ENCODE measurements around the gene LDHAL6A.

Gene LDHAL6A

DNA sequence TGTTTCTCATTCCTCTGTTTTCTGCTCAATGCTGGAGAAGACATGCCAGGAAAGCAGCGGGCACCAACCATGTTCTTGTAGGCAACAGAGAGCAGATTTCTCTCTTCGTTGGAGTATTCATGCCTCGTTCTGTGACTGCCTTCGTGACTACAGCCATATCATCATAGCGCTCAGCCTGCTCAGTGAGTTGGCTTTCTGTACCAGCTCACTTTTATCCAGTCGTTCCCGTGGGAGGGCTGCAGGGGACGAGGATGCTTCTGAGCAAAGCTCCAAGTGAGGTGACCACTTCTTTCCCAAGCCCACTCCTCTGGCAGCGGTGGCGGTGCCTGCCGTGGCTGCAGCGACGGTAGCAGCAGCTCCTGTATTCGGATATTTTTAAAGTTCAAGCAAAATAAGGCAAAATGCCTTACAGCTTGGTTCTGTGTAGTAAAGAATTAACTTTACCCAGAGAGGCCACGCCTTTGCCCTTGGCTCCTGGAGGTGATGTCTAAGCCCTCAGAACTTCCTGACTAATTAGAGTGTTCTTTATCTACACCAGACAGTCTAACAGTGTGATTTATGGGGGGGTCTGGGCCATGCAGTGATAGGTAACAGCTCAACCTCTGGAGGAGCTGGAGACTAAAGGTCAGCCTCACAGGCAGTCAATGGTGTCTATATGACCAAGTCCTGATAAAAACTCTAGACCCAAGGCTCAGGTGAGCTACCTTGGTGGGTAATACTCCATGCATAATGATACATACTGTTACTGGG is 35.3 kb downstream of the LDHAL6A start:
- no peak for DNase-seq

DNA sequence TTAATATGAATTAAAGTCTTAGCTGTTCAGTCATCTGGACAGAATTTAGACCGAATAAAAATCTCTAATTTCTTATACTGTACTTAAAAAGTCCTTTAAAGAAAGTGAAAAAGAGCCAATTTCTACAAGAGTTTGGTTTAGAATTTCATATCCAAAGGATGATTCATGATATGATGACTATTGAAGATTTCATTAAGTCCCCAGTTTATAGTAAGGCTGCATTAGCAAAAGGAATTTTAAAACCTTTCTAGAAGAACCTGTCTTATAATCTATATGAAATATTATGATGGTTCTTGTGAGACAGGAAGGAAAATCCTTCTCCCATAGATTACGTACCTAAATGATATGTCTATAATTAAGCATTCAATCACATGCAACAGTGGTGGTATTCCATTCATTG is 36.3 kb downstream of the LDHAL6A start:
- DNase-seq, result no peak

DNA sequence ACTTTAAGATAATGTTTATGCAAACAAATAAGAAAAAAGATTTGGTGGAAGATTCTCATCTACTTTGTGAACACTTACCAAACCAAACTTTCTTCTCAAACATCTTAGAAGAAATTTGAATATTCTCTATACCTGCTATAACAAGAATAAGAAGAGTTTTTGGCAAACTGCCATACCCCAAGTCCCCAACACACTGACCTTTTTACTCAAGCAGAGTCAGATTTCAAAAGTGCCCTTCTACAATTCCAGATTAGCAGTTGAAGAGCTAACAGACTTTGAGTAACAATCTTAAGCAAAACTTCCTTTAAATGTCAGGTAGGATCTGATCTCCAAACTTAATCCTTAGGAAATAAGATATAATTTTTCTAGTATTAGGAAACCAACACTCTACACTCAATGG is 37.2 kb downstream of the LDHAL6A start:
- no peak for DNase-seq

DNA sequence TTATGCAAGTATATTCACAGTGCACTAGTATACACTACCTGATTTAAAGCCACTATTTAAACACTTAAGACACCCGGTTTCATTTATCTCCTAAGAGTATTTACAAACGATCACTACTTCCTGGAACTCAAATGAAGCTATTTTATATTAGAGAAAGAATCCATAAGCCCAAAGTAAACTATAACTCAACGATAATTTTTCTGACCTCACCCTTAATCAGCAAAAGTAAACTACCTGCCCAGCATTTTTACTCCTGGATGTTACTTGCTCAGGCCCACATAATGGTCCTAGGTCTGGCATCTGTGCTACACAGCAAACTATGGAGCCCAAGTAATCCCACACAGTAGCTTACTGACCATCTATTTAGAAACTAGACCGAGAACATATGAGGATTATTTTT is 37.7 kb downstream of the LDHAL6A start:
- DNase-seq, result no peak

DNA sequence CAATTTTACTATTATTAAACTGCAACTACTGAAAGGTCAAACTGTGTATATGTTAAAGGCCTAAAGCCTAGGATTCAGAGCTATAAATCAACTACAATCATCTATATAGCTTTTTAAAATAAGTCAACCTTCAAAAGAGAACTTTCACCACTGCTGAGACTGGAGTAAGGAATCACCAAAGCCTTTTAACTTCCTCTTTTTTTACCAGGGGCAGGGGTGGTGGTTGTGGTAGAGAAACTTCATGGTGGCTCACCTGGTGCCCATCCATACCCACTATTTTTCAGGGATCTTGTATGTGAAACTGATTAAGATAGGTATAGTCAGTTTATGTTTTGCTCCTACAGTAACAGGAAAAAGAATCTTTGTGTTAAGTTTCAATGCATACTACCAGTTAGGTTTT is 39.6 kb downstream of the LDHAL6A start:
- no peak for DNase-seq

DNA sequence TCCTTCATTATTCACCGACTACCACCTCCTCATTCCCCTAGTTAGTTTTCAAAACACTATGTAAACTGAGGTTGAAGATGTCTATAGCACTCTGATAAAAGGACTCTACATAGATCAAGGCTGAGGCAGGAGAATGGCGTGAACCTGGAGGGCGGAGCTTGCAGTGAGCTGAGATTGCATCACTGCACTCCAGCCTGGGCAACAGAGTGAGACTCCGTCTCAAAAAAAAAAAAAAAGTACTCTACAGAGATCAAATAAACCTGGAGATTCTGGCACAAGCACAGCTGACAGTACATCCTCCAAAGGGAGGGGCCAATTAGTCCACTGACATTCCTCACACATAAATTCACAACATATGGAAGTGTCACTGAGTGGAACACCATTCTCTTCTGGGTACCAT is 40.0 kb downstream of the LDHAL6A start:
- no peak for DNase-seq

DNA sequence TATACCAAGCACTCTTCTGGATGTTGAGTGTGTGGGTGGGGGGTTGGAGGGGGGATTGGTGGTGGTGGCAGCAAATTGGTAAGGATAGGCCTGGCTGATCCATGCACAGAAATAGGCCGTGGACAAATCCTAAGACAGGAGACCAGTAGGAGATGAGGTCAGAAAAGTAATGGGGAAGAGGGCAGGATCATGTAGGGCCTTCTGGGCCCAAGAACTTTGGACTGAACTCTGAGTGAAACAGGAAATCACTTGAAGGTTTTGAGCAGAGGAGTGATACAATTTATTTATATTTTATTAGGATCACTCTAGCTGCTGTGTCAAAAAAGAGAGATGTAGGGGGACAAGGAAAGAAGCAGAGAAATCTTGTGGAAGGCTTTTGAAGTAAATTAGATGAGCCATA is 42.4 kb downstream of the LDHAL6A start:
- DNase-seq, result no peak

DNA sequence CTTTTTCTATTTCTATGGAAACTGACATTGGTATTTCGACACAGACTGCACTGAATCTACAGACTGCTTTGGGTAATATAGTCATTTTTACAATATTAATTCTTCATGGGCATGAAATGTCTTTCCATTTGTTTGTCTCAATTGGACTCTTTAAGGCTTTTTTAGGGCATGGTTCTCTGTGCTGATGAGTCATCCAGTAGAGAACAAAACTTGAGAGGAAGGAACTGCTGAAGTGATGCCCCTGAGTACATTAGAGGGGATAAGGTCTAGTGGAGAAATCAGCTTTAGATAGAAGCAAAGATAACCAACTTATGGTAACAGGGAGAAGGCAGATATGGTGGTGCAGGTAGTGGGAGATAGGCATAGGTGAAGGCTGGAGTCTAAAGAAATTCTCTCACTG is 46.0 kb downstream of the LDHAL6A start:
- no peak for DNase-seq

DNA sequence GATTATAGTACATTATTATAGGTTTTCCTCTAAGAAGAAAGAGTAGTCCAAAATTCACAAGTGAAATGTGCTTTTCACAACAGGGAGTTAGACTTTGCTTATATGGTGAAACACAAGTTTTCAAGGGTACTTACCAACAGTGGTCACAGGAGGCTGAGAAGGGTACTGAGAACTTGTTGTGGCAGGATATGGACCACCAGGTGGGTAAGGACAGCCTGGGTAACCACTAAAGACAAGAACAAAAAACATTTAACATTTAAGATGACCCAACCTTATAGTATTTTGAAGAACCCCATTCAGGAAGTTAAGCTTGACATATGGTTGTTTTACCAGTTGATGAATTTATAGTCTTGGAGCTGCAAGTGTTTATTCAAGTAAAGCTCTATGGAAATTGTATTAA is 46.7 kb downstream of the LDHAL6A start:
- DNase-seq, result no peak

DNA sequence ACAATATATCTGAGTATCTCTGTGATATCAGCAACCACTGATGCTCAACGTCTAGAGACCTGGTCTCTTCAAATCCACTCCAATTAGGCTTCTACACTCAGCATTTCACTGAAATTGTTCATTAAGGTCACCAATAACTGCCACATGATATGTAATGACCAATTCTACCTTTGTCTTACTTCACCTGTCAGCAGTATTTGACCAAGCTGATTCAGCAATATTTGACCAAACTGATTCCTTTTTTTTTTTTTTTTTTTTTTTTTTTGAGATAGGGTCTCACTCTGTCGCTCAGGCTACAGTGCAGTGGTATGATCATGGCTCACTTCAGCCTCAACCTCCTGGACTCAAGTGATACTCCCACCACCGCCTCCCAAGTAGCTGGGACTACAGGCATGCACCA is 65.5 kb downstream of the LDHAL6A start:
- DNase-seq, result no peak

DNA sequence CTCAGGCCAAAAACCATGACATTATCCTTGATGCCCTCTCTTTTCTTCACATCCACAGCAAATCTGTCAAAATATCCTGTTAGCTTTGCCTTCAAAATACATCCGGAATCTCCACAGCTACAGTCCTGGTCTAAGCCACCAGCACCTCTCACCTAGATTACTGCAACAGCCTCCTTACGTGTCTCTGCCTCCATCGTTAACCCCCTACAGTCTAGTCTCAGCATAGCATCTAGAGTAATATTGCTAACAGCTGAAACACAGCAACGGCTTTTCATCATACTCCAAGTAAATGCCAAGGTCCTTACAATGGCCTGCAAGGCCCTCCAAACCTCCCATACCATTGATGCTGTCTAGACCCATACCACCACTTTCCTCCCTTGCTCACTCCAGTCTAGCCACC is 66.7 kb downstream of the LDHAL6A start:
- no peak for DNase-seq

DNA sequence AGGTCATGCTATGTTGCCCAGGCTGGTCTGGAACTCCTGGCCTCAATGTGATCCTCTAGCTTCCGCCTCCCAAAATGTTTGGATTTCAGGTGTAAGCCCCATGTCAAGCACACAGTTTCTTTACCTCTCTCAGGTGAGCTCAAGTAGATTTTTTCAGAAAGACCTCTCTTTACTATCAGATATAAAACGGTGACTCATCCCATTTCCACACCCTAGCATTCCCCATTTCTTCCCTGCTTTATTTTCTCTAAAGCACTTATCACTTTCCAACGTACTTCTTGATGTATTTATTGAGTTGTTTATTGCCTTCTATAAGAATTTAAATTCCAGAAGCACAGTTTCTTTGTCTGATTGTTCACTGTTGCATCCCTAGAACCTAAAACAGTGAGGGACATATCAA is 67.4 kb downstream of the LDHAL6A start:
- DNase-seq, result no peak

DNA sequence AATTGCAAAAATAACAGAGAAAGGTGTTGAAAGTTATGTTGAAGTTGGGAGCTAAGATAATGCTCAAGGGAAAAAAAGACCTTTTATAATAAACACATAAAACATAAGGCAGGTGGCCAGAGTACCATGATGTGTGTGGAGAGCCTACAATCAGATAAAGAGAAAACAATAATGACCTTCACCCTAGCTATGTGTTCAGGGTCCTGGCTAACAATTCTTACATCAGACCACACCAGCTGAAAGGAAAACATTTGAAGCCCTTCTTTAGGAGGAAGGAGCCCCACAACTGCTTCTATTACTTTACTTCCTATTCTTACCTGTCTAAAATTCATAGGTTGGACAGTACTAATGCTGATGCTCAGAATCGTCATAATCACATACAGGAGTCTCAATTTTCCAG is 68.6 kb downstream of the LDHAL6A start:
- DNase-seq, result no peak

DNA sequence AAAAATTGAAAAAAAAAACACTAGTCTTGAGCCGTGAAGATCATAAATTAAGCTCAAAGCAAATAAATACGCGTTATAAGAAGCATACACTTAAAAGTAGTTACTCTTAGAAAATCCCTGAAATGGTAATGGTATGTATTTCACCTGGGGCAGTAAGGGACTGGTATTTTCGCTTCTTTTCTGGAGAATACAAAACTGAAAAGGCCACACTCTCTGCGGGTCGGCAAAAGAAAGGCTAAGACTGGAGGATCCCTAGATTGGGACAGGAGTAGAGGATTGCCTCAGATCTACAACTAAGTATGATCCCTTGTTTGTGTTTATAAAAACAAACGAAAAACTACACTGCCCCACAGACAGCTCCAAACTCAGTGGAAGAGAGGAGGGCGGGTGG is 70.5 kb downstream of the LDHAL6A start:
- no peak for DNase-seq

DNA sequence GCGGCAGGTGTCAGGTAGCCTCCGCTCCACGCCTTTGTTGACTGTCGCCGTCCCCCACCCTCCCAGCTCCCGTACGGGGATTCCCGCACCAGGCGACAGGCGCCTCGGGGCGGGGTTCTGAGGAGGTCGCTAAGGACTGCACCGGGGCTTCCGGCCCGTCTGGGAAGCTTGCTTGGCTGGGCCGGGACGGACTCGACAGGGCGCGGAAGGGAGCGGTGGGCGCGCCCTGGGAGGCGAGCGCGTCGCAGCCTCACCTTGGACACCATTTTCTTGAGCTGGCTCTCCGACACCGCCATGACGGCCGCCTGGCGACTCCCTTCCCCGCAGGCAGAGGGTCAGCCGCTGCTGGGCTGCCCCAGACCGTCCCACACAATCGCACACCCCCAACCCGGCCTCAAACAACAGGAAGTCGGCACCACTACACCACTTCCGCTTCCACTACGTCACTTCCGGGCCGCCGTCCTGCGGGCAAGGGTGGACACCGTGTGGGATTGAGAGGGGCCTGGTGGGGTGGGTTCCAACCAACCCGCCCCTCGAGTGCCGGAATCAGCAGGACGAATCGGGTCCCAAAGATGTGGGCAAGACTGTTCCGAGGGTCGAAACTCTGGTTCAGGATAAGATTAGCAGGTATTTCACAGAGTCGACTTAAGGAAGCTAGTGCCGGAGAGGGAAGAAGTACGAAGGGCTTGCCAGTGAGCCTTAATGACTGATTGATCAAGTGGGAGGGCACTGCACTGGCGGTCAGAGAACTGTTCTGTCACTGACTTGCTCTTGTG is 71.1 kb downstream of the LDHAL6A start, which contains the start of gene TSG101:
TSG101 (minus strand) TSS at position 422 of the 776 bp plus-strand sequence; CDS start at position 296, 126 bp downstream.
- DNase-seq, result peak; percentile 54

DNA sequence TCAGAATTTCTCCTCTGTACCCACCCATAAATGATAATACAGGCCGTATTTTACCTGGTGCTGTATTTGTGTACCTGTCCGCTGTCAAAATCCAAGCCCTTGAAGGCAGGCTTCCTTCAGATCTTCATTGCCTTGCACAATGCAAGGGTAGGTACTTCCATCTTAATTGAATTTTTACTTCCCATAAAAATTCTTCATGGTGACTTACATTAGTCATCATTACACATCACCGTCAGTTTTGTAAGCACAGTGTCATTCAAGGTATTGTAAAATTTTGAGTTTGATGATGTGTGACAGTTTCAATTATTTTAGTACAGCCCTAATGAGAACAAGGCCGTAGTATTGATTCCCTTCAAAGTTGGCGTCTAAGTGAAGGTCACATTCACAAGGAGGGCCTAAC is 71.9 kb downstream of the LDHAL6A start:
- DNase-seq, result no peak

All from SHP77 treated with DMSO at 0.1 percent for 48 hours (cell line).